HEK293T (cell line): Measurements from ENCODE around the gene IGF1R.

ENCODE experiments used
- ARNT ChIP-seq: fragments of 450-650 bp; IDR thresholded peaks from 2 replicates; pipeline ENCODE4 v1.6.1; 2017; ENCODE audit warnings: mild to moderate bottlenecking
- HDGF ChIP-seq: fragments of 450-650 bp; IDR thresholded peaks from 2 replicates; pipeline ENCODE4 v1.6.1; 2017; ENCODE audit warnings: antibody characterized with exemption, borderline replicate concordance

- TF ChIP-seq ARNT (no peak), HDGF (no peak)
These were observed 20.1 kb upstream of the IGF1R start for GRCh38 chr15:98628216-98628615.
